Activated naive CD4-positive, alpha-beta T cell treated with anti-CD3 and anti-CD28 coated beads, Interleukin-2, amount 50 U/mL, for 72 hours (primary cell): ENCODE results near the gene UST. TPM values are rescaled to one million over a fixed set of nuclear protein-coding genes. Genes with fewer than 3 reads are reported as not detected.
"Not testable (repeated sequence)": the region's sequence is repeated elsewhere in the genome, so short reads cannot be mapped to it uniquely, and the experiment has no call there.

Experiments used
- ATAC-seq, 2 donors: fragments of 150-1000 bp; cut with Tn5 transposase; 2 replicates each; pipeline ENCODE4 v1.10.0; 2021; ENCODE audit warnings: mild to moderate bottlenecking in 2 of 2, moderate library complexity in 2 of 2
- DNase-seq, 2 donors: peaks; one replicate each; pipeline ENCODE4 v3.0.0; 2021 to 2022; ENCODE audit warnings: low spot score in 2 of 2
- H3K27ac Mint-ChIP-seq, 2 donors: one replicate each; pipeline ENCODE4 v1.8.0; 2022; ENCODE audit warnings: mild to moderate bottlenecking in 2 of 2, mixed read lengths in 2 of 2
- H3K36me3 Mint-ChIP-seq, 2 donors: one replicate each; pipeline ENCODE4 v1.8.0; 2022; ENCODE audit warnings: mixed read lengths in 2 of 2
- H3K9me3 Mint-ChIP-seq, 2 donors: one replicate each; pipeline ENCODE4 v1.8.0; 2022; ENCODE audit warnings: mixed read lengths in 2 of 2
- total RNA-seq, 2 donors: library from RNA; stranded (reverse); gene quantifications; one replicate each; pipeline ENCODE4 v1.2.3, GENCODE V29; 2022

UST gene
- total RNA-seq, 2 donors from 2014 or later: 0.46 to 0.49 TPM

- ATAC-seq (no peak), DNase-seq (no peak)
- Mint-ChIP-seq H3K27ac (no peak overlapping the region), H3K36me3 (no peaks in the 10 kb centered on the region), H3K9me3 (no peaks in the 10 kb centered on the region)
Measured at GRCh38 chr6:148775161-148775560, 28.3 kb downstream of the UST start.

DNA sequence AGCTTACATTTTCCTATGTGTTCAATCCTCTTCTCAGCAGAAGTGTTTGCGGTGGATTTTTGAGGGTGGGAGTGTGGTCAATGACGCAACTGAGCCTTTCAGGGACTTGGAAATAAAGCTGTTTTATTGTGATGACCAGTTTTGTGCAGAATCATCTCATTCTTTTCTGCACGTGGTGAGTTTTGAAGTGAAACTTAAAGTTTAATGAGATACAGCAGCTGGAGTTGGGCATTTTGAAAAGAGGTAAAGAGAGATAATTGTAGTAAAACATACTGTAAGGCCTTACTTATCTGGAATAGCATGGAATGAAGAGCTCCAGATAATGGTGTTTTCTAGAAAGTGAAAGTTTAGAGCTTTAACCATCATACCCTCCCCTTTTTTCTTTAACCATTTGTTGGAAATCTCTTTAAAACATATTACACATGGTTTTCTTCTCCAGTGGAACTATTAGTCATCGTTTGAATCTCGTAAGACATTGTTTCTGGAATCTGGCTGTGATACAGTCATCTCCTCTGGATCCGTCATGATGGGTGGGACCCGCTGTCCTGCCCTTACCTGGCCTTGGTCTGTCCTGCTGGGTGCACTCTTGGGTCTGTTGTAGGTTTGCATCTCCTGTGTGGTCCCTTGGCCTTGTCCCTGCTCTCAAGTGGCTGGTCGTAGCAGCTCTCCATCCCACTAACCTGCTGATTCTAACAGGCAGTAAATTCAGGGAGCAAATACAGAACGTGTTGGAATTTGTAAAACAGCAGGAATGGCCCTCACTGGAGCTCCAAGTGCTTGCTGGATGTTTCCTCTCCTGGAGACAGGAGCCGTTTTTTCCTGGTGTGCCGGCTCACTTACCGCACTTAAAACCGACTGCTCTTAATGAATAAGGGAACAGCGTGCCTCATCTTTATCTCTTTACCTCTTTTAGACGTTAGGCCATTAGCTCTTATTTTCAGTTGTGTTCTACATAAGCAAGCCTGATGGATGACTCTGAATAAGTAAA is 29.8 kb downstream of the UST start:
- ATAC-seq (no peak), DNase-seq (no peak)
- no peaks in the 10 kb centered on the region for H3K9me3 Mint-ChIP-seq
- H3K36me3 Mint-ChIP-seq: no peaks in the 10 kb centered on the region
- no peak overlapping the region for H3K27ac Mint-ChIP-seq

DNA sequence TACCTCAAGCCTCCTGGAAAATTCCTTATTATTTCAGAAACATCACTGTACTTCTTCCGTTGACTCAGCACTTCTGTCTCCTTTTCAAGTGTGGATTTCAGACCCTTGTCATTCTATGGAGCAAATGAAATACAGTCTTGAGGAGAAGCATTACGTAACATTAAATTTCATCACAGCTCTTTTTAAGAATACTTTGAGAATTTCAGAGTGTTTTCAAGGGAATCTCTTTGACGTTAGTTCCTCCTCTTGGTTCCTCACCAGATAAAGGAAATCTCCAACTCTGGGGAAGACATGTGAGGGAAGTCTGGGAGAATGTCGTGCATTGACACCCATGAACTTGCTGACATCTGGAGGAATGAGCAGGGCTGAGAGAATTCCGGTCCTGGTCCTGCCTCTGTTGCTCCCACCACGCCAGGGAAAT is 32.3 kb downstream of the UST start:
- Mint-ChIP-seq H3K9me3 (no peaks in the 10 kb centered on the region), H3K27ac (no peak overlapping the region), H3K36me3 (no peaks in the 10 kb centered on the region)
- DNase-seq (no peak), ATAC-seq (no peak)

GRCh38 chr6:148780423-148780822 is 33.6 kb downstream of the UST start:
- H3K27ac Mint-ChIP-seq: peak overlapping the region in 1 of 2 donors; percentile 53
- not testable (repeated sequence) for DNase-seq, H3K36me3 Mint-ChIP-seq, ATAC-seq, H3K9me3 Mint-ChIP-seq

DNA sequence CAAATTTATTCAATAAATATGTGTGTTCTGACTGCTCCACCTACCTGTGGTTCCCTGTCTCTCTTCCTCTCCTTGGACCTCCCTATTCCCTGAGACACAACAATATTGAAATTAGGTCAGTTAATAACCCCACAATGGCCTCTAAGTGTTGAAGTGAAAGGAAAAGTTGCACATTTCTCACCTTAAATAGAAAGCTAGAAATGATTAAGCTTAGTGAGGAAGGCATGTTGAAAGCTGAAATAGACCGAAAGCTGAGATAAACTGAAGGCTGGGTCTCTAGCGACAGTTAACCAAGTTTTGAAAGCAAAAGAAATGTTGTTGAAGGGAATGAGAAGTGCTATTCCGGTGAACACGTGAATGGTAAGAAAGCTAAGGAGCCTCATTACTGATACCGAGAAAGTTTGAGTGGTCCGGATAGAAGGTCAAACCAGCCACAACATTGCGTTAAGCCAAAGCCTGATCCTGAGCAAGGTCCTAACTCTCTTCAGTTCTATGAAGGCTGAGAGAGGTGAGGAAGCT is 34.1 kb downstream of the UST start:
- DNase-seq (no peak), ATAC-seq (peak; percentile 75 to 85)

DNA sequence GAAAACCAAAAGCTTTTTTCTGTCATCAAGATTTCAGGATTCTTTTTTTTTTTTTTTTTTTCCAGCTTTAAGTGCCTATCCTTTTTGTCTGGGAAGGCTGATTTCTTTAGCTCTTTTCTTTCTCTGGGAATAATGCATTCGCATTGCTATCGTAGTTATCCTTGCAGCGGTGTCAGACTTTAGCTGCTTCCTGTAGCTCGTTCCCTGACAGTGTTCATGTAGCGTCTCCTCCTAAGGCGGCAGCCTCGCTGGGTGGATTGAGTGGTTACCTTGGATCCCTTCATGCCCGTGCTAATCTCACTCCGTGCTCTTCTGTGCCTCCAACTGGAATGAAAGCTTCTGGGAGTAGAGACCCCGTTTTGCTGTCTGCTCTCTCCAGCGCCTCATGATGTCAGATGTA is 43.1 kb downstream of the UST start:
- DNase-seq: no peak
- H3K27ac Mint-ChIP-seq: no peak overlapping the region
- ATAC-seq: no peak
- no peaks in the 10 kb centered on the region for H3K36me3 Mint-ChIP-seq
- no peaks in the 10 kb centered on the region for H3K9me3 Mint-ChIP-seq

More for the DNA sequence above, 34.1 kb downstream of the UST start:
- H3K9me3 Mint-ChIP-seq: no peaks in the 10 kb centered on the region
- no peaks in the 10 kb centered on the region for H3K36me3 Mint-ChIP-seq
- peak overlapping the region in 1 of 2 donors; percentile 53 for H3K27ac Mint-ChIP-seq

DNA sequence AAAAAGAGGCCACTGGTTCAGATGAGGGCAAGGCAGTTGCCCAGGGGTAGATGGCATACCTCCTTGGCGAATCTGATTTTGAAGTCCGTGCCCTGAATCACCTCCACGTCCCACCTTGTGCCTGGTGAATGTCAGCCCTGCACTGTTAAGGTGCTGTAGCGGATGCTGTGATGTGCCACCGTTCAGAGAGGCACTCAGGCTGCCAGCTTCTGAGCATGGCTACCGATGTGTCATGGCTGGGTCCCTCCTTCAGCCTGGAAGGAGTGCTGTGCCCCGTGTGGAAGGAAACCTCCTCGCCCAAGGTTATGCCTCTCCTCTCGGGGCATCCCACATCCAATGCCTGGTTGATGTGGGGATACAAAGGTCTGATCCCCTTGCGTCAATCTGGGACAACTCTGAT is 43.6 kb downstream of the UST start:
- DNase-seq: no peak
- no peaks in the 10 kb centered on the region for H3K36me3 Mint-ChIP-seq
- no peaks in the 10 kb centered on the region for H3K9me3 Mint-ChIP-seq
- no peak overlapping the region for H3K27ac Mint-ChIP-seq
- ATAC-seq: no peak

GRCh38 chr6:148790817-148791216 is 44.0 kb downstream of the UST start:
- ATAC-seq (no peak), DNase-seq (no peak)
- Mint-ChIP-seq H3K9me3 (no peaks in the 10 kb centered on the region), H3K36me3 (no peaks in the 10 kb centered on the region), H3K27ac (no peak overlapping the region)

DNA sequence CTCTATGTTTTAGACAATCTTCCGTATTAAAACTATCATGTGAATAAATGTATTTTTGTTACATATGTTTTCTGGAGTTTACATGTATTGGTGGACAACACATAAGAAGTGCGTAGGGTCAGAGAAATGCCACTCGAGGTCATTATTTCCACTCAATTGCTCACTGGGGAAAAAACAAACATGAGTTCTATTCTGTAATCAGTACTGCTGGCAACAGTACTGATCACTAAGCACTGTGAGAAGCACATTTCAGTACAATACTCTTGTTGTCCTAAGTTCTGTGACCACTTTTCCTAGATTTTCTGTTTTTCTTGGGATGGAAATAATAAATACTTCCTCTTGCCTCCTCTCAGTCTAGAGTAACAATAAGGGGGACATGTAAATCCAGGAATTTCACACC is 44.5 kb downstream of the UST start:
- no peak overlapping the region for H3K27ac Mint-ChIP-seq
- DNase-seq: no peak
- ATAC-seq: no peak
- H3K9me3 Mint-ChIP-seq: no peaks in the 10 kb centered on the region
- H3K36me3 Mint-ChIP-seq: no peaks in the 10 kb centered on the region

DNA sequence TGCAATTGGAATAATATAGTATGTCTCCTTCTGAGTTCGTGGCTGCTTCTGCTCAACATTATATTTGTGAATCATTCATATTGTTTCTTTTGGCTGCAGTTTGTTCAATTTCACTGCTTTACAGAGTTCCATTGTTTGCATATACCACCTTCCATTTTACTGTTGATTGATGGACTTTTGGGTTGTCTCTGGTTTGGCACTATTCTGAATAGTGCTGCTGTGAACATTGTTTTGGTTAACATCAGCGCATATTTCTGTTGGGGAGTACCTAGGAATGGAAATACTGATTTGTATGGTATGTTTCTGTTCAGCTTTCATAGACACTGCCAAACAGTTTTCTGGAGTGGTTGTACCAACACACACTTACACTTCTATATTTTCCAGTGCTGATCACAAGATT is 46.9 kb downstream of the UST start:
- H3K36me3 Mint-ChIP-seq: no peaks in the 10 kb centered on the region
- H3K27ac Mint-ChIP-seq: no peak overlapping the region
- H3K9me3 Mint-ChIP-seq: no peaks in the 10 kb centered on the region
- no peak for ATAC-seq
- no peak for DNase-seq

- ATAC-seq: no peak
- Mint-ChIP-seq H3K36me3 (no peaks in the 10 kb centered on the region), H3K9me3 (no peaks in the 10 kb centered on the region), H3K27ac (no peak overlapping the region)
- no peak for DNase-seq
Measured at GRCh38 chr6:148794797-148795196, 48.0 kb downstream of the UST start.

- H3K9me3 Mint-ChIP-seq: no peaks in the 10 kb centered on the region
- no peak overlapping the region for H3K27ac Mint-ChIP-seq
- no peak for DNase-seq
- no peak for ATAC-seq
- no peaks in the 10 kb centered on the region for H3K36me3 Mint-ChIP-seq
Measured at GRCh38 chr6:148795563-148795962, 48.7 kb downstream of the UST start.

DNA sequence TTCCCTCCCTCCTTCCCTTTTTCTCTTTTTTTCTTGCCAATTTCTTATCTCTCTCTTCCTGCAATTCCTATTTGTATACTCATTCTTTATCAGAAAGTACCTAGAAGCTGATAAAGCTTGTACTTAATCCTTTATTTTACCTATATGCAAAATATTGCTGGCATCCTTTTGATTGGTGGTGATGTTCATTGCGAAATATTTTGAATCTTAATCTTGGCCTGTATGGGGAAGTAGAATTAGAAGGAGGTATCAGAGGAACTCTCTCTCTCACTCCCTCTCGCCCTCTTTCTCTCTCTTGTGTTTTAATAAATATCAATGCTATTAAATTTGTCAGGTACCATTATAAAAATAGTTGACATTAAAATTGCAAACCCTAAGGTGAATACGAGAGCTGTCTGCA is 52.8 kb downstream of the UST start:
- no peaks in the 10 kb centered on the region for H3K9me3 Mint-ChIP-seq
- H3K27ac Mint-ChIP-seq: no peak overlapping the region
- ATAC-seq: no peak
- DNase-seq: no peak
- no peaks in the 10 kb centered on the region for H3K36me3 Mint-ChIP-seq

GRCh38 chr6:148800536-148800935 is 53.7 kb downstream of the UST start:
- H3K36me3 Mint-ChIP-seq: no peaks in the 10 kb centered on the region
- ATAC-seq (no peak), DNase-seq (no peak)
- no peak overlapping the region for H3K27ac Mint-ChIP-seq
- no peaks in the 10 kb centered on the region for H3K9me3 Mint-ChIP-seq

- Mint-ChIP-seq H3K9me3 (no peaks in the 10 kb centered on the region), H3K27ac (no peak overlapping the region), H3K36me3 (no peaks in the 10 kb centered on the region)
- DNase-seq (no peak), ATAC-seq (no peak)
Measured at GRCh38 chr6:148803979-148804378, 57.1 kb downstream of the UST start.

DNA sequence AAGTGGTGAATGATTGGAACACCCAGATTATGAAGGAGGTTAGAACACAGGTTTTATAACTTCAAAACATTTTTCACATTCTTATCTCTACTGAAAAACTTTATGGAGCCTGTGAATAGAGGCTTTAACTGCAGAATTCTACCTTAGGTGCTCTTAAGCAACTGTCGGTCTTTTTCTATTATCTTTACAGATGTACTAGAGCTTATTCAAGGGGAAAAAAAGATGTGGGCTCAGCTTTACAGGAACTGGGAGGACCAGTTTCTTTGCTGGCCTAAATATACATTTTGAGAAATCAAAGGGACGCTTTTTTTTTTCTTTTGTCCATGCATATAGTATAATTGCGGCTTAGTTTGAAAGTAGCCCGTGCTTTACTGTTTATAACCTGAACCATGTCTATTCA is 58.9 kb downstream of the UST start:
- no peaks in the 10 kb centered on the region for H3K36me3 Mint-ChIP-seq
- no peak overlapping the region for H3K27ac Mint-ChIP-seq
- no peaks in the 10 kb centered on the region for H3K9me3 Mint-ChIP-seq
- ATAC-seq (no peak), DNase-seq (no peak)

DNA sequence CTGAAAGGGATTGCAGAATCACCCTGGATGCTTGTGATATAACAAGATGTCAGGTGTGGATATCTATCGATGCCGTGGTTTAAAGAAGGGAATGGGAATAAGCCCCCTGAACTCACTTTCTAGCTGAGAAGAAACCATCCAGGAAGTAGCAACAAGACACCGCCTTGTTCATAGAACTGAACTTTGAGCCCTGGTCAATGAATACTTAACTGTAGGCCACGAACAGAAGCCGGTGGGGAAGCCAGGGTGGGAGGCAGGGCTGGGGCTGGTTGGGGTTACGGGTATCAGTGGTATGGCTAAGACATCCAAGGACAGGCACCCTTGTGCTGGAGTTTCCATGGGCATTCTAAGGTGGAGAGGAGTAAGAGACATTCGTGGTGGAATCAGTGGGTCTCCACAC is 61.0 kb downstream of the UST start:
- Mint-ChIP-seq H3K36me3 (no peaks in the 10 kb centered on the region), H3K27ac (no peak overlapping the region), H3K9me3 (no peaks in the 10 kb centered on the region)
- no peak for DNase-seq
- ATAC-seq: no peak

- no peaks in the 10 kb centered on the region for H3K36me3 Mint-ChIP-seq
- no peak for ATAC-seq
- H3K9me3 Mint-ChIP-seq: no peaks in the 10 kb centered on the region
- H3K27ac Mint-ChIP-seq: no peak overlapping the region
- DNase-seq: no peak
Measured at GRCh38 chr6:148808786-148809304, 62.0 kb downstream of the UST start.
